NCI-H2227 treated with DMSO at 0.1 percent for 48 hours (cell line): Measurements from ENCODE around the gene PCDHA11.
"Not testable (repeated sequence)": the region's sequence is repeated elsewhere in the genome, so short reads cannot be mapped to it uniquely, and the experiment has no call there.

Experiments
- DNase-seq: peaks from one replicate; lab custom pipeline; 2025; lab: John Stamatoyannopoulos, UW

Gene PCDHA11, protein sequence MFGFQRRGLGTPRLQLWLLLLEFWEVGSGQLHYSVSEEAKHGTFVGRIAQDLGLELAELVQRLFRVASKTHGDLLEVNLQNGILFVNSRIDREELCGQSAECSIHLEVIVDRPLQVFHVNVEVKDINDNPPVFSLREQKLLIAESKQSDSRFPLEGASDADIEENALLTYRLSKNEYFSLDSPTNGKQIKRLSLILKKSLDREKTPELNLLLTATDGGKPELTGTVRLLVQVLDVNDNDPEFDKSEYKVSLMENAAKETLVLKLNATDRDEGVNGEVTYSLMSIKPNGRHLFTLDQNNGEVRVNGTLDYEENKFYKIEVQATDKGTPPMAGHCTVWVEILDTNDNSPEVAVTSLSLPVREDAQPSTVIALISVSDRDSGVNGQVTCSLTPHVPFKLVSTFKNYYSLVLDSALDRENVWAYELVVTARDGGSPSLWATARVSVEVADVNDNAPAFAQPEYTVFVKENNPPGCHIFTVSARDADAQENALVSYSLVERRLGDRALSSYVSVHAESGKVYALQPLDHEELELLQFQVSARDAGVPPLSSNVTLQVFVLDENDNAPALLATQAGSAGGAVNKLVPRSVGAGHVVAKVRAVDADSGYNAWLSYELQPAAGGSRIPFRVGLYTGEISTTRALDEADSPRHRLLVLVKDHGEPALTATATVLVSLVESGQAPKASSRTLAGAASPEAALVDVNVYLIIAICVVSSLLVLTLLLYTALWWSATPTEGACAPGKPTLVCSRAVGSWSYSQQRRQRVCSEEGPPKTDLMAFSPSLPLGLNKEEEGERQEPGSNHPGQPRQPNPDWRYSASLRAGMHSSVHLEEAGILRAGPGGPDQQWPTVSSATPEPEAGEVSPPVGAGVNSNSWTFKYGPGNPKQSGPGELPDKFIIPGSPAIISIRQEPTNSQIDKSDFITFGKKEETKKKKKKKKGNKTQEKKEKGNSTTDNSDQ

DNA sequence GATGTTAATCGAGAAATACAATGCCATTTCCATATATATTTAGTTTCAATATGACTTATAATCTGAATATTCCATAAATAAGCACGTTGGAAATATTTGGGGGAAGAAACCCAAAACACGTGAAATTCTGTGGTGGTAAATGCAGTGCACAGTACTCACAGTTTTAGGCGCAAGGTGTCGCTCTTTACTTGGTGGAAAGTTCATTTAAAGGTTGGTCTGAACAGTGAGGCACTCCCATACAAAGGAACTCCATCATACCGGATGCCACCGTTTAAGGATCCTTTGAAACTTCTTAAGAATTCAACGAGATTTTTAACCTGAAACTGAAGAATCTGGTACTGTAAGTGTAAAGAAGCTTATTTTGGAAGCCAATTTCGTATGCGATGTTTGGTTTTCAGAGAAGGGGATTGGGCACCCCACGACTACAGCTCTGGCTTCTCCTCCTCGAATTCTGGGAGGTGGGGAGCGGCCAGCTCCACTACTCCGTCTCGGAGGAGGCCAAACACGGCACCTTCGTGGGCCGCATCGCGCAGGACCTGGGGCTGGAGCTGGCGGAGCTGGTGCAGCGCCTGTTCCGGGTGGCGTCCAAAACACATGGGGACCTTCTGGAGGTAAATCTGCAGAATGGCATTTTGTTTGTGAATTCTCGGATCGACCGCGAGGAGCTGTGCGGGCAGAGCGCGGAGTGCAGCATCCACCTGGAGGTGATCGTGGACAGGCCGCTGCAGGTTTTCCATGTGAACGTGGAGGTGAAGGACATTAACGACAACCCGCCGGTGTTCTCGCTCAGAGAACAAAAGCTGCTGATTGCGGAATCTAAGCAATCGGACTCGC, at the start of gene PCDHA11:
PCDHA11 (plus strand) TSS at position 237 of the 834 bp plus-strand sequence; CDS start at position 384, 147 bp downstream.
- no peak for DNase-seq

- DNase-seq: no peak
These were observed 47.1 kb upstream of the PCDHA11 start, which contains the start of gene PCDHA5 for GRCh38 chr5:140821375-140822280. Gene PCDHA5 (plus strand): TSS chr5:140821613.

DNA sequence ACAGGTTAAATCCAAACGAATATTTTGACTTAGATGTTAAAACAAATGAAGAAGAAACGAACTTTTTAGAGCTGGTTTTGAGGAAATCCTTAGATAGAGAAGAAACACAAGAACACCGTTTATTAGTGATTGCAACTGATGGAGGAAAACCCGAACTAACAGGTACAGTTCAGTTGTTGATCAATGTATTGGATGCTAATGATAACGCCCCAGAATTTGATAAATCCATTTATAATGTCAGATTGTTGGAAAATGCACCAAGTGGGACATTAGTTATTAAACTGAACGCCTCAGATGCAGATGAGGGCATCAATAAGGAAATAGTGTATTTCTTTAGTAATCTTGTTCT, 46.5 kb upstream of the PCDHA11 start:
- DNase-seq: no peak

DNA sequence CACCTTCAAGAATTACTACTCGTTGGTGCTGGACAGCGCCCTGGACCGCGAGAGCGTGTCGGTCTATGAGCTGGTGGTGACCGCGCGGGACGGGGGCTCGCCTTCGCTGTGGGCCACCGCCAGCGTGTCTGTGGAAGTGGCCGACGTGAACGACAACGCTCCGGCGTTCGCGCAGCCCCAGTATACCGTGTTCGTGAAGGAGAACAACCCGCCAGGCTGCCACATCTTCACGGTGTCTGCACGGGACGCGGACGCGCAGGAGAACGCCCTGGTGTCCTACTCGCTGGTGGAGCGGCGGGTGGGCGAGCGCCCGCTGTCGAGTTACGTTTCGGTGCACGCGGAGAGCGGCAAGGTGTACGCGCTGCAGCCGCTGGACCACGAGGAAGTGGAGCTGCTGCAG, 45.8 kb upstream of the PCDHA11 start:
- DNase-seq: not testable (repeated sequence)

DNA sequence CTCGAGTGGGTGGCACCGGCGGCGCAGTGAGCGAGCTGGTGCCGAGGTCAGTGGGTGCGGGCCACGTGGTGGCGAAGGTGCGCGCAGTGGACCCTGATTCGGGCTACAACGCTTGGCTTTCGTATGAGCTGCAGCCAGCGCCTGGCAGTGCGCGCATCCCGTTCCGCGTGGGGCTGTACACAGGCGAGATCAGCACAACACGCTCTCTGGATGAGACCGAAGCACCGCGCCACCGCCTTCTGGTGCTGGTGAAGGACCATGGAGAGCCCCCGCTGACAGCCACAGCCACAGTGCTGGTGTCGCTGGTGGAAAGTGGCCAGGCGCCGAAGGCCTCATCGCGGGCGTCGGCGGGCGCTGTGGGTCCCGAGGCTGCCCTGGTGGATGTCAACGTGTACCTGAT, 45.3 kb upstream of the PCDHA11 start:
- no peak for DNase-seq

DNA sequence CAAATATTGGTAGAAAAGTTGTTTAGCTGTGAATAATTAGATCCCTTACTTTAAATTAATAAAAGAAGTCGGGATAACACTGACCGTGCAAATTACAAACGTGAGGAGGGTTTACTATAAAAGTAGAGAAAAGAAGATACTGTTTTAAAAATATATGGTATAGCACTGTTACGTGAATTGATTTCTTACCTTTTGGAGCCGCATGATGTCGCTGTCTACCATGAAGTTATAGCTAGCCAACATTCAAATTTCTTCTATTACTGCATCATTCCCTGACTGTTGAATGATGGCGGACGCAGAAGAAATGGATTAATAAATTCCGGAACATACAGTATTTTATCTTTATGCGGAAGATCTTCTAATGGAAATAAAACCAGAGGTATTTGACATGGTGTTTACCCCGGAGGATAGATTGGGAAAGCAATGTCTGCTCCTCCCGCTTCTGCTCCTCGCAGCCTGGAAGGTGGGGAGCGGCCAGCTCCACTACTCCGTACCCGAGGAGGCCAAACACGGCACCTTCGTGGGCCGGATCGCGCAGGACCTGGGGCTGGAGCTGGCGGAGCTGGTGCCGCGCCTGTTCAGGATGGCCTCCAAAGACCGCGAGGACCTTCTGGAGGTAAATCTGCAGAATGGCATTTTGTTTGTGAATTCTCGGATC, 40.9 kb upstream of the PCDHA11 start, which contains the start of gene PCDHA6:
PCDHA6 (plus strand) TSS at position 257 of the 658 bp plus-strand sequence; CDS start at position 389, 132 bp downstream.
- DNase-seq: peak; percentile 52

GRCh38 chr5:140828362-140828737, 40.4 kb upstream of the PCDHA11 start:
- peak; percentile 5 for DNase-seq

DNA sequence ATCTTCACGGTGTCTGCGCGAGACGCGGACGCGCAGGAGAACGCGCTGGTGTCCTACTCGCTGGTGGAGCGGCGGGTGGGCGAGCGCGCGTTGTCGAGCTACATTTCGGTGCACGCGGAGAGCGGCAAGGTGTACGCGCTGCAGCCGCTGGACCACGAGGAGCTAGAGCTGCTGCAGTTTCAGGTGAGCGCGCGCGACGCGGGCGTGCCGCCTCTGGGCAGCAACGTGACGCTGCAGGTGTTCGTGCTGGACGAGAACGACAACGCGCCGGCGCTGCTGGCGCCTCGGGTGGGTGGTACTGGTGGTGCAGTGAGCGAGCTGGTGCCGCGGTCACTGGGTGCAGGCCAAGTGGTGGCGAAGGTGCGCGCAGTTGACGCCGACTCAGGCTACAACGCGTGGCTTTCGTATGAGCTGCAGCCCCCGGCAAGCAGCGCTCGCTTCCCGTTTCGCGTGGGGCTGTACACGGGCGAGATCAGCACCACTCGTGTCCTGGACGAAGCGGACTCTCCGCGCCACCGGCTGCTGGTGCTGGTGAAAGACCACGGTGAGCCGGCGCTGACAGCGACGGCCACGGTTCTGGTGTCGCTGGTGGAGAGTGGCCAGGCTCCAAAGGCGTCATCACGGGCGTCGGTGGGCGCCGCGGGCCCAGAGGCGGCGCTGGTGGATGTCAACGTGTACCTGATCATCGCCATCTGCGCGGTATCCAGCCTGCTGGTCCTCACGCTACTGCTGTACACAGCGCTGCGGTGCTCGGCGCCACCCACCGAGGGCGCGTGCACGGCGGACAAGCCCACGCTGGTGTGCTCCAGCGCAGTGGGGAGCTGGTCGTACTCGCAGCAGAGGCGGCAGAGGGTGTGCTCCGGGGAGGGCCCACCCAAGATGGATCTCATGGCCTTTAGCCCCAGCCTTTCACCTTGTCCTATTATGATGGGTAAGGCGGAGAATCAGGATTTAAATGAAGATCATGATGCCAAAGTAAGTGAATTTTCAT, 39.0 kb upstream of the PCDHA11 start:
- DNase-seq: not testable (repeated sequence)

DNA sequence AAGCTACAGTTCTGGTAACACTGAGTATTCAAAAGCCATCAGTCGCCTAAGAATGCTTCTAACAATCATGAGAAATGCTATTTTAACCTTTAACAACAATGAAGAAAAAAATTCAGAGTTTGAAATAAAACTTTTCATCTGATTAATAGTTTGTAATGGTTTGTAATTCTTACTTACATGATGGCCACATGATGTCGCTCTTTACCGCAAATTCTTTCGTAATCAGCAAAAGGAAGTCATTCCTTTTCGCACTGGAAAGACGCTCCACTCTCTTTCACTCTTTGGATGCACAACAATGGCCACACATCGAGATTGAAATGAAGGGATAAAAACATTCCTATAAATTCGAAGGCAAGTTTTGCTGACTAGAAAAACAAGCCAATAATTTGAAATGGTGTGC, 34.8 kb upstream of the PCDHA11 start, which contains the start of gene PCDHA7:
PCDHA7 (plus strand) TSS at position 277 of the 400 bp plus-strand sequence; CDS start at position 392, 115 bp downstream.
- DNase-seq: no peak

GRCh38 chr5:140834439-140835008, 34.2 kb upstream of the PCDHA11 start:
- not testable (repeated sequence) for DNase-seq

DNA sequence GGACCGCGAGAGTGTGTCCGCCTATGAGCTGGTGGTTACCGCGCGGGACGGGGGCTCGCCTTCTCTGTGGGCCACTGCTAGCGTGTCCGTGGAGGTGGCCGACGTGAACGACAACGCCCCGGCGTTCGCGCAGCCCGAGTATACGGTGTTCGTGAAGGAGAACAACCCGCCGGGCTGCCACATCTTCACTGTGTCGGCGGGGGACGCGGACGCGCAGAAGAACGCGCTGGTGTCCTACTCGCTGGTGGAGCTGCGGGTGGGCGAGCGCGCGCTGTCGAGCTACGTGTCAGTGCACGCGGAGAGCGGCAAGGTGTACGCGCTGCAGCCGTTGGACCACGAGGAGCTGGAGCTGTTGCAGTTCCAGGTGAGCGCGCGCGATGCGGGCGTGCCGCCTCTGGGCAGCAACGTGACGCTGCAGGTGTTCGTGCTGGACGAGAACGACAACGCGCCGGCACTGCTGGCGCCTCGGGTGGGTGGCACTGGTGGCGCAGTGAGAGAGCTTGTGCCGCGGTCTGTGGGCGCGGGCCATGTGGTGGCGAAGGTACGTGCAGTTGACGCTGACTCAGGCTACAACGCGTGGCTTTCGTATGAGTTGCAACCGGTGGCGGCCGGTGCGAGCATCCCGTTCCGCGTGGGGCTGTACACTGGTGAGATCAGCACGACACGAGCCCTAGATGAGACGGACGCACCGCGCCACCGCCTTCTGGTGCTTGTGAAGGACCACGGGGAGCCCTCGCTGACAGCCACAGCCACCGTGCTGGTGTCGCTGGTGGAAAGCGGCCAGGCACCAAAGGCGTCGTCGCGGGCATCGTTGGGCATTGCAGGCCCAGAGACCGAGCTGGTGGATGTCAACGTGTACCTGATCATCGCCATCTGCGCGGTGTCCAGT, 32.9 kb upstream of the PCDHA11 start:
- no peak for DNase-seq

GRCh38 chr5:140840978-140841962, 27.5 kb upstream of the PCDHA11 start, which contains the start of gene PCDHA8:
Gene PCDHA8 (plus strand): TSS chr5:140841187. CDS start chr5:140841322, 135 bp downstream.
- DNase-seq: no peak

- DNase-seq: no peak
These were observed 25.7 kb upstream of the PCDHA11 start for GRCh38 chr5:140842798-140843733.

DNA sequence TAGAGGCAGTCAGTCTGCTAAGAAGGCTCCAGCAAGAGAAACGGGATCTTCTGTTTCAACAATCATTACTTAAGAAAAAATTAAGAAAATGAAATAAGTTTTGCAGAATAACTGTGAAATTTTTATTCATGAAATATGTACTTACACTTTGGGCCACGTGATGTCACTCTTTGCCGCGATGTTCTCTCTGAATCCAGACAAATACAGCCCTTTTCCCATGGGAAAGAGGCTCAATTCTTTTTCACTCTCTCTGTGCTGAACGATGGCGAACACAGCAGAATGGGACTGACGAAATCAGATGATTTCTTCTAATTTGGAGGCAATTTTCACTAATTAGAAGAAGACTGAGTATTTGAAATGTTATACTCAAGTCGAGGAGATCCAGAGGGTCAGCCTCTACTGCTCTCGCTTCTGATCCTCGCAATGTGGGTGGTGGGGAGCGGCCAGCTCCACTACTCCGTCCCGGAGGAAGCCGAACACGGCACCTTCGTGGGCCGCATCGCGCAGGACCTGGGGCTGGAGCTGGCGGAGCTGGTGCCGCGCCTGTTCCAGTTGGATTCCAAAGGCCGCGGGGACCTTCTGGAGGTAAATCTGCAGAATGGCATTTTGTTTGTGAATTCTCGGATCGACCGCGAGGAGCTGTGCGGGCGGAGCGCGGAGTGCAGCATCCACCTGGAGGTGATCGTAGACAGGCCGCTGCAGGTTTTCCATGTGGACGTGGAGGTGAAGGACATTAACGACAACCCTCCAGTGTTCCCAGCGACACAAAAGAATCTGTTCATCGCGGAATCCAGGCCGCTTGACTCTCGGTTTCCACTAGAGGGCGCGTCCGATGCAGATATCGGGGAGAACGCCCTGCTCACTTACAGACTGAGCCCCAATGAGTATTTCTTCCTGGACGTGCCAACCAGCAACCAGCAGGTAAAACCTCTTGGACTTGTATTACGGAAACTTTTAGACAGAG, 20.3 kb upstream of the PCDHA11 start, which contains the start of gene PCDHA9:
PCDHA9 (plus strand) TSS at position 244 of the 964 bp plus-strand sequence; CDS start at position 358, 114 bp downstream.
- not testable (repeated sequence) for DNase-seq
